Mesendoderm (in vitro differentiated cells): ENCODE results near the gene AGBL4.
A peak's percentile ranks its signal among the peaks of the same experiment; 100 is the strongest.

ENCODE experiments used
- DNase-seq: peaks from one replicate; pipeline ENCODE4 v3.0.0; 2013
- H2AK5ac ChIP-seq: 2 replicates; pipeline ENCODE4 v1.6.1; 2013; ENCODE audit warnings: low read length, inconsistent platforms
- H2BK120ac ChIP-seq: 2 replicates; pipeline ENCODE4 v1.6.1; 2013; ENCODE audit warnings: low read depth, mild to moderate bottlenecking, low read length, moderate library complexity, mixed read lengths
- H2BK15ac ChIP-seq: replicated peaks from 2 replicates; pipeline ENCODE4 v1.6.1; 2013; ENCODE audit warnings: low read depth, mild to moderate bottlenecking, moderate library complexity
- H2BK5ac ChIP-seq: 2 replicates; pipeline ENCODE4 v1.6.1; 2013; ENCODE audit warnings: low read length, inconsistent platforms
- H3K18ac ChIP-seq: 2 replicates; pipeline ENCODE4 v1.6.1; 2013; ENCODE audit warnings: mild to moderate bottlenecking, low read length, mixed read lengths
- H3K23ac ChIP-seq: one replicate; pipeline ENCODE4 v1.6.1; 2013; ENCODE audit warnings: low read length
- H3K27ac ChIP-seq: 2 replicates; pipeline ENCODE4 v1.5.1; 2013; ENCODE audit warnings: low read depth, mild to moderate bottlenecking, inconsistent platforms, low read length, moderate library complexity
- H3K27me3 ChIP-seq: 2 replicates; pipeline ENCODE4 v1.6.1; 2013; ENCODE audit warnings: low read length, control low read depth, mild to moderate bottlenecking, inconsistent platforms; ENCODE audit not compliant: insufficient read depth, poor library complexity
- H3K36me3 ChIP-seq: 2 replicates; pipeline ENCODE4 v1.6.1; 2013; ENCODE audit warnings: low read length, inconsistent platforms; ENCODE audit not compliant: control insufficient read depth, insufficient read depth
- H3K4ac ChIP-seq: one replicate; pipeline ENCODE4 v1.6.1; 2013; ENCODE audit warnings: low read depth, mild to moderate bottlenecking, low read length, moderate library complexity
- H3K4me1 ChIP-seq: 2 replicates; pipeline ENCODE4 v1.6.1; 2013; ENCODE audit warnings: low read depth, low read length, inconsistent platforms; ENCODE audit not compliant: control insufficient read depth
- H3K4me2 ChIP-seq: 2 replicates; pipeline ENCODE4 v1.6.1; 2013; ENCODE audit warnings: low read length
- H3K4me3 ChIP-seq: 2 replicates; pipeline ENCODE4 v1.5.1; 2013; ENCODE audit warnings: mild to moderate bottlenecking, low read length
- H3K56ac ChIP-seq: one replicate; pipeline ENCODE4 v1.6.1; 2013; ENCODE audit warnings: low read length
- H3K79me1 ChIP-seq: 2 replicates; pipeline ENCODE4 v1.6.1; 2013; ENCODE audit warnings: low read length, inconsistent platforms
- H3K79me2 ChIP-seq: 2 replicates; pipeline ENCODE4 v1.6.1; 2013; ENCODE audit warnings: mild to moderate bottlenecking, low read length; ENCODE audit not compliant: control insufficient read depth, insufficient read depth
- H3K9ac ChIP-seq: 2 replicates; pipeline ENCODE4 v1.6.1; 2013; ENCODE audit warnings: low read length, inconsistent platforms
- H4K5ac ChIP-seq: one replicate; pipeline ENCODE4 v1.6.1; 2013; ENCODE audit warnings: low read length
- H4K8ac ChIP-seq: one replicate; pipeline ENCODE4 v1.6.1; 2013; ENCODE audit warnings: low read depth, mild to moderate bottlenecking, control low read depth, low read length, moderate library complexity
- WGBS: extraction: QIAGEN DNeasy Blood & Tissue Kit; methylation state at CpG from one replicate; pipeline ENCODE4 v1.1.7; 2013; ENCODE audit warnings: low lambda C conversion rate, missing lambda C conversion rate; ENCODE audit not compliant: insufficient coverage; ENCODE audit errors: extremely low coverage; 5-methylcytosine and 5-hydroxymethylcytosine counted together

Gene AGBL4

GRCh38 chr1:48889615-48890014, 1134.1 kb downstream of the AGBL4 start:
- Histone ChIP-seq H3K9ac (no peak overlapping the region), H3K4me1 (peaks cover 1% of the 10 kb centered on the region), H3K4me3 (no peak overlapping the region), H3K79me1 (no peaks in the 10 kb centered on the region), H3K27ac (no peak overlapping the region), H2BK5ac (no peak overlapping the region), H2AK5ac (no peak overlapping the region), H3K18ac (no peak overlapping the region), H2BK15ac (no peak overlapping the region), H3K27me3 (no peaks in the 10 kb centered on the region), H3K4ac (no peak overlapping the region), H3K56ac (peak overlapping the region; percentile 44), H3K36me3 (no peaks in the 10 kb centered on the region), H3K4me2 (no peak overlapping the region), H3K79me2 (no peaks in the 10 kb centered on the region), H4K5ac (no peak overlapping the region), H2BK120ac (no peak overlapping the region), H4K8ac (no peak overlapping the region), H3K23ac (no peak overlapping the region)
- DNase-seq, result no peak
- WGBS, result no CpG with 5 or more reads among the region's 3 CpGs

DNA sequence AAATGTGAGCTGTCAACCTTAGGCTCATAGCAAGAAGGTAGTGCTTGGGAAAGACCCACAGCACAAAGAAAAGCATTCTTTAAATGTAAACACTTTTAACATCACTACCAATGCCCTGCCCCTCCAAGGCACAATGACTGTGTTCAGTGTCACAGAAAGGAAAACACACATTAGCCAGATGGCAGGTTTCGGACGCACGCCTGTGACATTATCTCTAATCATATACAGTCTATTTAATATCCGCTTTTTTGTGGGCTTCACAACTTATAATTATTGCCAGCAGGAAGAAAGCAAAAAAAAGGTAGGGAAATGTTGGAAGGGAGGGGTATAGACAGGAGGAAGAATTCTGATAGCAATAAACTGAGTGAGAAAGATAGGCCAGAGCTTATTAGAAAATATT, 1134.7 kb downstream of the AGBL4 start:
- H3K27me3 ChIP-seq, result no peaks in the 10 kb centered on the region
- H3K36me3 ChIP-seq, result no peaks in the 10 kb centered on the region
- peak overlapping the region; percentile 30 for H3K56ac ChIP-seq
- no peak overlapping the region for H3K23ac ChIP-seq
- H3K18ac ChIP-seq, result no peak overlapping the region
- no peaks in the 10 kb centered on the region for H3K79me1 ChIP-seq
- H2AK5ac ChIP-seq, result no peak overlapping the region
- H2BK15ac ChIP-seq, result no peak overlapping the region
- H3K4me2 ChIP-seq, result no peak overlapping the region
- no peak overlapping the region for H2BK120ac ChIP-seq
- H4K5ac ChIP-seq, result no peak overlapping the region
- H3K4ac ChIP-seq, result no peak overlapping the region
- no CpG with 5 or more reads among the region's 4 CpGs for WGBS
- peaks cover 1% of the 10 kb centered on the region for H3K4me1 ChIP-seq
- H2BK5ac ChIP-seq, result no peak overlapping the region
- no peak overlapping the region for H4K8ac ChIP-seq
- H3K27ac ChIP-seq, result no peak overlapping the region
- H3K79me2 ChIP-seq, result no peaks in the 10 kb centered on the region
- H3K4me3 ChIP-seq, result no peak overlapping the region
- no peak for DNase-seq
- no peak overlapping the region for H3K9ac ChIP-seq

GRCh38 chr1:48887796-48888195, 1136.0 kb downstream of the AGBL4 start:
- Histone ChIP-seq H3K79me2 (no peaks in the 10 kb centered on the region), H3K4ac (no peak overlapping the region), H2BK5ac (no peak overlapping the region), H3K27ac (no peak overlapping the region), H3K79me1 (no peaks in the 10 kb centered on the region), H2BK120ac (no peak overlapping the region), H3K36me3 (no peaks in the 10 kb centered on the region), H3K18ac (no peak overlapping the region), H4K5ac (no peak overlapping the region), H3K4me2 (no peak overlapping the region), H3K9ac (no peak overlapping the region), H2BK15ac (no peak overlapping the region), H3K4me1 (peaks cover 1% of the 10 kb centered on the region), H4K8ac (no peak overlapping the region), H3K27me3 (no peaks in the 10 kb centered on the region), H3K4me3 (no peak overlapping the region), H2AK5ac (no peak overlapping the region), H3K23ac (no peak overlapping the region), H3K56ac (no peak overlapping the region)
- no peak for DNase-seq

DNA sequence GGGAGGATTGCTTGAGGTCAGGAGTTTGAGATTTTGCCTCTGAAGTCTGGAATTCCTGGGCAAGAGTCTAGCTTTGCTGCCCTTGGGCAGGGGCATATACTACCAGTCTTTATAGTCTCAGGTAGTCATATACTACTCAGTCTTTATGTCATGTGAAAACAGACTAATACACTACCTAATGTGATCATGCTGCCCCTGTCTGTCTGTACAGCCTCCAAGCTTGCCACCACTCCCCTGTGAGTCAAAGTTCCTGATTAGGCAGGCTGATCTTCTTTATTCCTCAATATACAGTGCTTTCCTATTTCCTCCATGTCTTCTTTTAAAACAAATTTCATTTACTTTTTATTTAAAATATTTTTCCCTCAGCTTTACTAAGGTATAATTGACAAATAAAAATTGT, 1141.7 kb downstream of the AGBL4 start:
- Histone ChIP-seq H3K4ac (no peak overlapping the region), H3K18ac (peak overlapping the region; percentile 60), H3K4me3 (no peak overlapping the region), H3K79me1 (no peaks in the 10 kb centered on the region), H3K36me3 (no peaks in the 10 kb centered on the region), H2BK5ac (no peak overlapping the region), H3K27ac (no peak overlapping the region), H3K27me3 (no peaks in the 10 kb centered on the region), H2BK120ac (no peak overlapping the region), H3K4me1 (no peaks in the 10 kb centered on the region), H3K56ac (no peak overlapping the region), H3K79me2 (no peaks in the 10 kb centered on the region), H2AK5ac (no peak overlapping the region), H3K4me2 (no peak overlapping the region), H4K8ac (no peak overlapping the region), H4K5ac (no peak overlapping the region), H3K9ac (no peak overlapping the region), H3K23ac (no peak overlapping the region), H2BK15ac (no peak overlapping the region)
- DNase-seq, result no peak

DNA sequence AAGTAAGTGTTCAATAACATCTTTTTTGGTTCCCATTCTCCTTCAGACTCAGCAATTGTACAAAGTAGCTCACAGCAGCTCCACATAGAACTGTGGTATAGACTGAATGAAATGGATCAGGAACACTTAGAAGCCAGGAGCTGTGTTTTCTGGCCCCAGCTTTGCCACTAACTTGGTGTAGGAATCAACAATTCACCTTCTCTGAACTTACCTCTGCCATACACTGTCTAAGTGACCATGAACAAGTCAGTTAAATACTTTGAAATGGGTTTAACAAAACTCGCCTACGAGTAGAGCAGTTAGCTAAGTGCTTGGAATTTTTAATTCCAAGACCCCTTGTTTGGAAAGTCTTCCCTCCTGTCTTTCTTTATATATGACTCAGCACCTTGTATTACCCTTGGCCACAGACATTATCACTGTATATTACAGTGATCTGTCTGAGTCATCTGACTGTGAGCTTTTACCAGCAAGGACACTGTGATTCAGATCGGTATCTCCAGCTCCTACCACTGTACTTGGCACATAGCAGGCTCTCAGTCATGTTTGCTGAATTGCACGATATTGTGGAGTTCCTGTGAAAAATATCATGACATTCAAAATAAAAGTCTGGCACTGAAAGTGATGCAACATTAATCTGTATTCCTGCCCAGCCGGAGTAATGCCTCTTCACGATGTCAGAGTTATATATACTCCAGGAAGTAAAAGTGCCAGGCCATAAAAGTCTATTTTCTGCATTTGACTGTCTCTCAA, 1145.4 kb downstream of the AGBL4 start:
- Histone ChIP-seq H2BK120ac (no peak overlapping the region), H4K8ac (no peak overlapping the region), H3K9ac (no peak overlapping the region), H3K56ac (no peak overlapping the region), H3K4me3 (no peak overlapping the region), H3K4me2 (no peak overlapping the region), H2AK5ac (no peak overlapping the region), H3K79me2 (no peaks in the 10 kb centered on the region), H2BK5ac (no peak overlapping the region), H4K5ac (no peak overlapping the region), H3K27ac (no peak overlapping the region), H3K79me1 (no peaks in the 10 kb centered on the region), H3K4ac (no peak overlapping the region), H3K18ac (peak overlapping the region; percentile 60), H3K36me3 (no peaks in the 10 kb centered on the region), H2BK15ac (peak overlapping the region; percentile 19), H3K27me3 (no peaks in the 10 kb centered on the region), H3K23ac (no peak overlapping the region), H3K4me1 (no peaks in the 10 kb centered on the region)
- peak; percentile 45 for DNase-seq
- WGBS, result no CpG with 5 or more reads among the region's 6 CpGs

DNA sequence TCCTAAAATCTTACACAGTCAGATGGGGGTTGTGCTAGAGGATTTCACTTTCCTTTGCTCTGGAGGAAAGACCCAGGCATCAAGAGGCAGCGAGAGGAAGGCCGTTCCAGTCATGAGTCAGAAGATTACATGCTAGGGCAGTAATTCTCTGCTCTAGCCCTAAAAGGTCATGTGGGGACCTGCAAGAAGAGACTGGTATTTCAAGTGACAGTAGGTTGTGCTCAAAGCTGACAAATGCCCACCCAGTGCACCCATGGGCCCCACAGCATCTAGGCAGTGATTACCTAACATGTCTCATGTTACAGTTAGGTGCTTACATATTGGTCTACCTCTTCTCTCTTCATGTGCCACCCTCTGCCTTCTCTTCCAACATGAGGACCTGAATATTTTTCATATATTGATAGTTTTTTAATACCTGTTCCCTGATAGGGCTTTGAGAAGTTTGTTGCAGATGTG, 1147.4 kb downstream of the AGBL4 start:
- H3K56ac ChIP-seq, result no peak overlapping the region
- no peak overlapping the region for H3K23ac ChIP-seq
- H2BK120ac ChIP-seq, result no peak overlapping the region
- no CpG with 5 or more reads among the region's 2 CpGs for WGBS
- no peak overlapping the region for H3K27ac ChIP-seq
- H4K5ac ChIP-seq, result no peak overlapping the region
- no peak for DNase-seq
- no peak overlapping the region for H4K8ac ChIP-seq
- H3K4me2 ChIP-seq, result no peak overlapping the region
- H3K4me3 ChIP-seq, result no peak overlapping the region
- H2BK5ac ChIP-seq, result no peak overlapping the region
- no peak overlapping the region for H3K18ac ChIP-seq
- H3K4ac ChIP-seq, result no peak overlapping the region
- no peak overlapping the region for H2BK15ac ChIP-seq
- H3K4me1 ChIP-seq, result no peaks in the 10 kb centered on the region
- no peaks in the 10 kb centered on the region for H3K79me1 ChIP-seq
- H2AK5ac ChIP-seq, result no peak overlapping the region
- no peaks in the 10 kb centered on the region for H3K36me3 ChIP-seq
- no peaks in the 10 kb centered on the region for H3K79me2 ChIP-seq
- H3K27me3 ChIP-seq, result no peaks in the 10 kb centered on the region
- no peak overlapping the region for H3K9ac ChIP-seq
